AG08396 (cell line): ENCODE data around the gene NEXMIF.
"Not testable (repeated sequence)": the region's sequence is repeated elsewhere in the genome, so short reads cannot be mapped to it uniquely, and the experiment has no call there.

Experiments used
- DNase-seq: peaks from one replicate; pipeline ENCODE4 v3.0.0; 2012; ENCODE audit warnings: low spot score, mixed read lengths

The NEXMIF gene

GRCh38 chrX:74788545-74789086, 136.6 kb downstream of the NEXMIF start:
- DNase-seq = no peak

GRCh38 chrX:74784629-74785028, 140.6 kb downstream of the NEXMIF start:
- no peak for DNase-seq

DNA sequence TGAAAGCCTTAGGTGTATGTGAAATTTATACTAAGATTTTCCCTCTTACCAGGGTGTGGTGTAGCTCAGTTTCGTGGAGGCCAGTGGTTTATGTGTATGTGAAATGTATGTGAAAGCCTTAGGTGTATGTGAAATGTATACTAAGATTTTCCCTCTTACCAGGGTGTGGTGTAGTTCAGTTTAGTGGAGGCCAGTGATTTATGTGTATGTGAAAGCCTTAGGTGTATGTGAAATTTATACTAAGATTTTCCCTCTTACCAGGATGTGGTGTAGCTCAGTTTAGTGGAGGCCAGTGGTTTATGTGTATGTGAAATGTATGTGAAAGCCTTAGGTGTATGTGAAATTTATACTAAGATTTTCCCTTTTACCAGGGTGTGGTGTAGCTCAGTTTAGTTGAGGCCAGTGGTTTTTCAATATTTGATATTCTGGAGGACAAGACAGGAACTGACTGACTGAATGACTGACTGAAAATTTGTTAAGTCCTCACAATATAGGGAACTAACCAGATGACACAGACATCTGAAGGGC, 143.7 kb downstream of the NEXMIF start:
- no peak for DNase-seq

- DNase-seq = no peak
Measured at GRCh38 chrX:74779175-74779574, 146.1 kb downstream of the NEXMIF start.

- no peak for DNase-seq
Measured at GRCh38 chrX:74774988-74775387, 150.3 kb downstream of the NEXMIF start.

- DNase-seq = no peak
Measured at GRCh38 chrX:74736450-74736849, 188.8 kb downstream of the NEXMIF start.

DNA sequence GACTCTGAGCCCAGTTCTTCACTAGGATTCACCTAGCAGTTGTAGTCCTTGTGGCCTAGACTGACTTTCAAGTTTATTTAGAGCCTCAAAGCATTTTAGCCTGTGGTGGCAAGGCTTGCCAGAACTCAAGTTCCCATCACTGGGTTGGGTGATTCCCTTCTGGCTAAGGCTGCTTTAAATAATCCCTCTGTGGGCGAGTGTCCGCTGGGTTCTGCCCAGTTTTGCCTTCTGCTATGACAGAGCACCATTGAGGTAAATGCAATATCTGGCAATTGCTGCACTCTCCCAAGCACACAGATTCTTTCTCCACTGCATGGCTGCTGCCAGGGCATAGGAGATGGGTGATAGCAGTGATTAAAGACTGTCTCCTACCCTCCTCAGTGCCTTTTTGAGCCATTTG, 220.0 kb downstream of the NEXMIF start:
- no peak for DNase-seq

- DNase-seq = not testable (repeated sequence)
Measured at GRCh38 chrX:74701343-74701742, 223.9 kb downstream of the NEXMIF start.

- no peak for DNase-seq
Measured at GRCh38 chrX:74684466-74684865, 240.8 kb downstream of the NEXMIF start.
